HL-60/S4 treated with retinoic acid at 250 ng/mL for 4 days and 3 days (cell line): ENCODE measurements around the gene NMNAT2.
"Not testable (repeated sequence)": the region's sequence is repeated elsewhere in the genome, so short reads cannot be mapped to it uniquely, and the experiment has no call there.

Experiments
- in situ Hi-C: fragments of 300-500 bp; cut with MboI; formaldehyde crosslinking; loops from 2 replicates; pipeline ENCODE4 v1.7.0; 2022; ENCODE audit warnings: low sequenced_read_pairs

Gene NMNAT2

DNA sequence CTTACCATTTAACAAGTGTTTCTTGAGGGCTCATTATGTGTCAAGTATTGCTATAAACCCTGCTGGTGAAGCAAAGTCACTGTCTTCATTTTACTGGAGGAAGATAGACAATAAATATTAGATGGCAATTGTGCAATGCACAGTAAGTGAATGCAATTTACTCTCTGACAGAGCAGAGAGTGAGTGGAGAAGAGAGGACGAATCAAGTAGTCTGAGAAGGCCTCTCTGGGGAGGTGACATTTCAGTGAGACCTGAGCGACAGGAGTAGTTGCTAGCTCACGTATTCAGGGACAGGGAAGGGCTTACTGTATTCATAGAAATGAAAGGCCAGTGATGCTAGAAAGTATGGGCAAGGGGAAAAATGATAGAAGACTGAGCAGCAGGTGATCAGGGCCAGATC, 1.2 kb upstream of the NMNAT2 start:
- in situ Hi-C loops, result no loop called here

DNA sequence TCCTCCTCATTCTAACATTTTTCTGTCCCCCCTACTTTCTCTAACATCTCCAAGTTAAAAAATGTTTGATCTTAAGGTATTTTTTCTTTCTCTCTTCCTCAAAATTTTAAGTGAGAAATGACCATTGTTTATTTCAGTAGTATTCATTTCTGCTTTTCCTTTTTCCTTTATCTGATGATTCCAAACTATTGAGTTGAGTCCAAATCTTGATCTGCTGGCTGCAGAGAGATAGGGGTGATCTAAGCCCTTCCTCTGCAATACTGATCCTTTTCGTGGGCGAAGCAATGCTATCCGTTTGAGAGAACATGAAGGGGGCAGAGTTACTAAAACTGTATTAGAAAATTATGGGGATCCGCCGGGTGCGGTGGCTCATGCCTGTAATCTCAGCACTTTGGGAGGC, 516 bp upstream of the NMNAT2 start:
- in situ Hi-C loops, result no loop called here

DNA sequence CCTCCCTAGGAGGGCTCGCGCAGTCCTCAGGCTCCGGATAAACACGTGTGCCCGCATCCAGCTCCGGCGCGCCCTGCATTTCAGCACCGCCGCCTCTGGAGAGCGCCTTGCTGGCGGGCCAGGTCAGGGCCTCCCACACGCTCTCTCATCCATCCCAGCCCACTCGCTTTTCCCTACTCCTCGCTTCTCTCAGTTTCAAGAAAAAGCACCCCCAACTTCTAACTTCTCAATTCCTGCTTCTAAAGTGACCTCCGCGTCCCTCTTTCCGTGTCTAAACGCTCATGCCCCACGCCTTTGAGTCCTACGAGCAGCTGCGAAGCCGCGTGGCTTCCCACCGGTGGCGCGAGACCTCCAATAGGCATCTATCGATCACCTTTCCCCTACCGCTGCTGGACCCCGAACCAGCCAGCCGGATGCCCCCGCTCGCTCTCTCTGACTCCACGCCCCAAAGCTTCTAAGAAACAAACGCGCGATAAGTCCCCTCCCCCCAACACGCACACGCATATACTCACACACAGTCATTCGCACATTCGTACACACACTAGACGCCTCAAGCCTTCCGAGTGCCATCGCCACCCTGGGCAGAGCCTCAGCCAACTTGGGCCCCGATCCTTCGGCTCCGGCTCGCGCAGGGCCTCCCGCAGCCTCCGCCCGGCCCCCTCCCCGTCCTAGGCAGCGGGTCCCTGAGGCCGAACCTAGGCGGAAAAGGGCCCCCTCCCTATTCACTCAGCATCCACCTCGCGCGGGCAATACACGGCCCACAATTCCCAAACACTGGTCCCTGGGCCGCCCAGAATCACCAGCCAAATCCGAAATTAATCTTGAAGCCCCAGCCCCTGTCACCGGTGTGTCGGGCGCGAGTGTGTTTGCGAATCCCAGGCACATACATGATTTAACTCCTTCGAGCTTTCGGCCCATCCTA, 1.1 kb downstream of the NMNAT2 start:
- in situ Hi-C loops, result no loop called here

DNA sequence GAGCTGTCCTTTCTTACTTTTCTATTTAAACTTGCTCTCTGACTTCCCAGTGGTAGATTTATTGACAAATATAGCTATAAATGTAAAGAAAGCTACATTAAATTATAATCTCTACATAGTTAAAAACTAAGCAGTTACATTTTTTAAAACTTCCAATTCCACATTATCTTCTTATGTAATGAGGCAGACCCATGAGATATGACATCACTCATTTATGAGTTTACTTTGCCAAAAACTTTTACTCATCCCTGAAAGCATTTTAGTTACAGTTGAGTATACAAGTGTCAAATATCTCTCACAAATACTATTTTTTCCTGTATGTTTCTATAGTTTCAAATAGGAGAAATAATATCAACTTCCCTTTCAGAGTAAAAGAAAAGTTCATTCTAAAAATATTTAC, 3.8 kb downstream of the NMNAT2 start:
- in situ Hi-C loops, result no loop called here

DNA sequence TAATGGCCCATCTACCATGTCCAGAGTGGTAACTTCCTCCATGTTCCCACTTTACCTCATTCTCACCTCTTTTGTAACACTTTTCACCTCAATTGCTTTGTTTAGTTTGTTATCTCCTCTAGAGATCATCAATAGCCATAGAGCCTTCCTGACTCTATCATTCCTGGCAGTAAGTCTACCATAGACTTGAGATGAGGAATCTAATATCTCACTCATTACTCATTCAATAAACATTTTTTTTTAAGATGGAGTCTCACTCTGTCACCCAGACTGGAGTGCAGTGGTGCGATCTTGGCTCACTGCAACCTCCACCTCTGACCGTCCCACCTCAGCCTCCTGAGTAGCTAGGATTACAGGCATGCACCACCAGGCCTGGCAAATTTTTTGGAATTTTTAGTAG, 7.1 kb downstream of the NMNAT2 start:
- in situ Hi-C loops, result no loop called here

DNA sequence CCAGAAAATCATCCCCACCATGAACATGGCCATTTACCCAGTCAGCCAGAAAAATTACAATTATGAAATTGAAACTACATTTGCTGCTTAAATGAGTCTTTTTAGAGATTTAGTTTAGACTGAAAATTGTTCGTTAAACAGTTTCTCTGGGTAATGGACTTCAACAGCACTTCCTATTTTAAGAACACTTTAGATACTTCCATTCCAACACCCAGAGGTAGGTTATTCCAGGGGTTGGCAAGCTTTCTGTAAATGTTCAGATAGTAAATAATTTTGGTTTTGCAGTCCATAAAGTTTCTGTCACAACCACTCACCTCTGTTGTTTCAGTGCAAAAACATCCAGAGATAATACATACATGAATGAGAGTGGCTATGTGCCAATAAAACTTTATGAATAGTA, 10.2 kb downstream of the NMNAT2 start:
- in situ Hi-C loops, result no loop called here

DNA sequence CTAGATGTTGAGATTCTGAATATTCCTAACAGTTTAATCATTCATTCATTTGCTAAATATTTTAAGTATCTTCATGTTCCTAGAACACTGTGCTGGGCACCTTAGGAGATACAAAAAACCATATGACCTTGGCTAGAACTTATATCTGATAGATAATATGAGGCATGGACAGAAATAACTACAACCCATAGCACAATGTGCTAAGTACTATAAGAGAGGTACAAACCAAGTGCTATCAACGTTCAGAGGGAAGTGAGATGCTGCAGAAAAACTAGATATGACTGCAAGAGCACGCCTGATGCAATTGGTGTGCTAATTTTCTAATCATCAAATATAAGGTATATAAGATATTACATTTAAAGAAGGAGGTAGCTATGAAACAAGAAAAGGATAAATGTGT, 10.7 kb downstream of the NMNAT2 start:
- in situ Hi-C loops, result no loop called here

DNA sequence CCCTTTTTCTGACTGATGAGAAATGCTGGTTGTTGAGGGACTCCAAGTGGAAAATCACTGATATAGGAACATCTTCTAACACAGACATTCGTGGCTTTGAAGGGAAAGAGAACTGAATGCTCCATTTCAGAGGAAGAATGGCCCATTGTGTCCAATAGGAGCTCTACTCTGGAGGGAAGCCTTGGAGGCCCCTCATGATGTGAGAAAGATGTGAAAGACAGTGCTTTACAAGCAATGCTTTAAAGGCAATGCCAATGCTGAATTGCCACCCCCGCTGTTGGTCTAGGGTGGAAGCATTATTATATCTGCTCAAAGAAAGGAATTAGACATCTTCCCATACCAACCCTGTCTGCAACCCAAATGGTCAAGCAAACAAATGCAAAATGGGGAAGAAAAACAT, 13.7 kb downstream of the NMNAT2 start:
- in situ Hi-C loops, result no loop called here

DNA sequence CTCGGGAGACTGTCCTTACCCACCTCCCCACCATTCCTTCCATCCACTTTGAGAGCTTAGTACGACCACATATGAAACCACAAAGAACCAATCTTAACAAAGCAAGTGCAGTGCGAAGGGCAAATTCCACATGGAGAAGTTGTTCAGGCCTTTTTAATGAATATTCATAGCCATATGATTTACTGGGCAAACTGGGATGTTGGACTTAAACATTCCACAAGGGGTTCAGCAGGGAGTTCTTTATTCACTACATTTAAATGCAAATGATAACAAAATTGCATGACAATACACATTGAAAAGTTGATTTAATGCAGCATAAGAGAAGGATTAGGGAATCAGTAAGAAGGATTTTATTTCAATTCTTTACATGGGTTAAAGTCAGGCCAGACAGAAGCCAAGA, 14.7 kb downstream of the NMNAT2 start:
- in situ Hi-C loops, result no loop called here

DNA sequence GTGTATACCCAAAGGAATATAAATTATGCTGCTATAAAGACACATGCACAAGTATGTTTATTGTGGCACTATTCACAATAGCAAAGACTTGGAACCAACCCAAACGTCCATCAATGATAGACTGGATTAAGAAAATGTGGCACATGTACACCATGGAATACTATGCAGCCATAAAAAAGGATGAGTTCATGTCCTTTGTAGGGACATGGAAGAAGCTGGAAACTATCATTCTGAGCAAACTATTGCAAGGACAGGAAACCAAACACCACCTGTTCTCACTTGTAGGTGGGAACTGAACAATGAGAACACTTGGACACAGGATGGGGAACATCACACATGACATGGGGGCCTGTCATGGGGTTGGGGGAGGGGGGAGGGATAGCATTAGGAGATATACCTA, 16.6 kb downstream of the NMNAT2 start:
- in situ Hi-C loops, result not testable (repeated sequence)

DNA sequence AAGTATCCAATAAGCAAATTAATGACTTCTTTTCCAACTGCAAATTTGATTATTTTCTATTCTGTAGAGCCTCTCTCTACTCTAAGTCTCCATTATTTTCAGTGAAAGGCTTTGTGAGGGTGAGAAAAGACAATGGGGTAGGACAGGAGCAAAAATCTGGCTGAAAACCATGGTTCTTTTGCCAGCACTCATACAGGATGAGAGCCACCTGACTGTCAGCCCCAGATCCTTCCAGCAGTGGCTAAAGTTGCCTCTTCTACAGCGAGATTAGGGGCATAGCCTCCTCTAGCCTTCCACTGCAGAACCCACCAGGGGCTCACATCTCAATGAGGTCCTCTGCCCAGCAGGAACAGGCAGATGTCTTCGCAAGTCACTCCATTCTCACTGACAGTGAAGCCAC, 23.7 kb downstream of the NMNAT2 start:
- in situ Hi-C loops, result no loop called here

DNA sequence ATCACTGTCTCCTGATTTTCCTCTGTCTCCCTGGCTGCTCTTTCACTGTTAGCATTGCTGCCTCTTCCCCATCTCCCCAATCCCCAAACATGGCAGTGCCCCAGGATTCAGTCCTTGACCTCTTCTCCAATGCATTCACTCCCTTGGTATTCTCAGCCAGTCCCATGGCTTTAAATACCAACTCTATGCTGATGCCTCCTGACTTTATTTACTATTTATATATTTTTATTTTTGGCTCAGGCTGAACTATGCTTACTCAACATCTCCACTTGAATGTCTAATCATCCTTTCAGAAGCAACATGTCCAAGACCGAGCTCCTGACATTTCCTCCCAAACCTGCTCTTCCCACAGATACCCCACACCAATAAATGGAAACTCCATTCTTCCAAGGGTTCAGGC, 26.3 kb downstream of the NMNAT2 start:
- in situ Hi-C loops, result no loop called here

DNA sequence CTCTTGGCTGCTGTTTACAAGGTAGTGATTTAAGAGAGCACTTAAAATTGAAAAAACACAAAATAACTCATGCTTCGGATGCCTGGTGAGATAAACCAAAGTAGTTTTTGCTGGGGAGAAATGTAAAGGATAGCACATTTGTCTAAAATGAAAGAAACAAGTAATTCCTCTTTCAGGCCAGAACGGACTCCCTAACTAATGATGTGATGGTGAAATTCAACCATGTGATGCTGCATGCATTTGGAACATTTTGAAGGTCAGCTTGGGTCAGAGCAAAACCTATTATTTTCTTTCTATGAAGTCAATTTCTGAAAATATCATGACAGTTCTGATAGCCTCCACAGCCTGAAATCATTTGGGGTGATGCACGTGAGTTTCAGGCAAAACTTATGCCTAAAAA, 27.6 kb downstream of the NMNAT2 start:
- in situ Hi-C loops, result no loop called here

DNA sequence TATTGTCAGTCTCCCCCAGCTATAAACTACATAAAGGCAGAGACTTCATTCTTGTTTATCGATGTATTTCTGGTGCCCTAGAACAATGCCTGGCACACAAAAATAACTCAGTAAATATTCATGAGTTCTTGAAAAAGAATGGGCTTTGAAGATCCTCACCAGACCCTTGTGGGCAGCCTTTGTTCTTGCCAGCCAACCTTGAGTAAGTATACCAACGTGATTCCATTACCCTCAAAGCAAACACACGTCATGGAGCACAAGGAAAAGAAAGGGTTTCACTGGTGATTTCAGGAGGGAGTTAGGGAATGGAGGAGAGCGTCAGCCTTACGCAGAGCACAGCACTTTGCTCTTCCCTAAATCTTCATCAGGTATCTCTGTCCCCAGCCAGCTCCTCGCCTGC, 29.4 kb downstream of the NMNAT2 start:
- in situ Hi-C loops, result no loop called here

DNA sequence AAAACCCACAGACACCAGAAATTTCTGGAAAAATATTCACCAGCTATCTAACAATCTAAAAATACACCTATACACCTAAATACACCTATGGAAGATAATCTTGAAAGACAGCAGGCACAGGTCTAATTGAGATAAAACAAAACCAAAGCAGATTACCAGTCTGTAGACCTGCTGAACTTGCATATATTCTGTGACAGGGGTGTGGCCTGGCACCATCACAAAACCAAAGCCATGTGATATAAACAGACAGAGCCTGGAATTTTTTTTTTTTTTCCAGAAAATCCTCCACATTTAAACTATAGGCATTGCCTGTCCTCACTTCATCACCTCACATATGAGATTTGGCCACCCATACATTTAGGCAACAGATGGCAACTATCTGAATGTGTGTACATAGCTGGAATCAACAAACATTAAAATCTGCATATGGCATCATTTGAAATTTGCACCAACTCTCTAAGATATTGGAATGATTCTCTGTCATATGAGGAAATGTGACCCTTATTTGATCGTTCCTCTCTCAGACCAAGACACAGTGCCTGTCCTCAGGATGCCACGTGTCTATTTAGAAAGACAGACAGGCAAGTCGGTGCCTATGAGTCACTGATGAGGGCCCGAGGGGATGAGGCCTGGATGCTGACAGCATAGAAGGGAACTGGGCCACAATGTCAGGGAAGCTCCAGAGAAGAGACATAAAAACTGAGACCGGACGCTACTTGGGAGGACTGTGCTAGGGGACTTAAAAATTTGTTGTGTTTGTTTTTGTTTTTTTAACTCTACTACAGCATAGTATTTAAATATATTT, 32.6 kb downstream of the NMNAT2 start:
- in situ Hi-C loops, result no loop called here

DNA sequence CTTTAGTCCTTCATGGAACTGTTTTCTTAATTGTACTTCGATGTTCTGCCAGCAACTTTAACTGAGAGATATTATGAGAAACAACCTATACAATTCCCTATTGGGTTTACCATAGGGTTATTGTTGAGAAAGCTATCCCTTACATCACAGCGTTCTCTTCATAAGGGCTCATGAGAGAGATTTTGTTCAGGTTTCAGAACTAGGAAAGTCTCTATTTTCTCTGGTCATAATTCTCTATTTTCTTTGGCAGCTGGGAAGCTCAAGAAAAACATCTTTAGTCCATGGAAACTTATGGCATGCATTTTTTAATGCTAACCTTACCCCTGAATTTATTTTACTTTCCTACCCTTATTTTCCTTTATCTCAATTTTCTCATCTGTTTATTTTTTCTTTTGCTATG, 38.2 kb downstream of the NMNAT2 start:
- in situ Hi-C loops, result no loop called here

DNA sequence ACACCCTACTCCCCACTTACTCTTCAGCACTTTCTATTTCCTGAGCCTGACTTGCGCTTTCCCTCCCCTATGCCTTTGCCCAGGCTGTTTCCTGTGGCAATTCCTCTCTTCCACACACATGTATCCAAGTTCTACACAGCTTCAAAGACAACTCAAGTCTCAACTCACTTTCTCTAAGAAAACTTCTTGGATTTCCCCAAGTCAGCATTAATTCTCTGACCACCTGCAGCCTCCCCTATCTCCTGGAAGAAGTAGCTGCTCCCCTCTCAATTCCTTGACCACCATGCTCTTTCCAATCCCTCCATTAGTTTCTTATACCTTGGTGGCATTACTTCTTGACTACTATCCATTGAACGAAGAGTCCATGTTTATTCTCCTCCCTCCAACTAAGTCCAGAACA, 42.8 kb downstream of the NMNAT2 start:
- in situ Hi-C loops, result no loop called here

DNA sequence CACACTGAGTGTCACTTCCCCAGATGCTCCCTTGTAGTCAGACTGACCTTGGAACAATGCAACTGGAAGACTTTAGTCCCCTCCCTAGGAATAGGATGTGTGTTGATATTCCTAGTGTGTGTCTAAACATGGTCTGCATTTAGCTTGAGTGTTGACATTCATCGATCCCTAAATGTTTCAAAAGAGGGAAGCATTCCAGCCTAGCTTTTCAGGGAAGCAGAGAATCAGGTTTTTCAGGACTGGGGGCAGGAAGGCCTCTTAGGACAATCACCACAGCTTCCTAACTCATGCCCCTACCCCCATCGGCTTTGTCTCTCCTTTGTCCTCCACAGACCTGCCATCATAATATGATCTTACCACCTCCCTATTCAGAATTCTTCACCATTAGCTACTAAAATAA, 43.4 kb downstream of the NMNAT2 start:
- in situ Hi-C loops, result no loop called here

DNA sequence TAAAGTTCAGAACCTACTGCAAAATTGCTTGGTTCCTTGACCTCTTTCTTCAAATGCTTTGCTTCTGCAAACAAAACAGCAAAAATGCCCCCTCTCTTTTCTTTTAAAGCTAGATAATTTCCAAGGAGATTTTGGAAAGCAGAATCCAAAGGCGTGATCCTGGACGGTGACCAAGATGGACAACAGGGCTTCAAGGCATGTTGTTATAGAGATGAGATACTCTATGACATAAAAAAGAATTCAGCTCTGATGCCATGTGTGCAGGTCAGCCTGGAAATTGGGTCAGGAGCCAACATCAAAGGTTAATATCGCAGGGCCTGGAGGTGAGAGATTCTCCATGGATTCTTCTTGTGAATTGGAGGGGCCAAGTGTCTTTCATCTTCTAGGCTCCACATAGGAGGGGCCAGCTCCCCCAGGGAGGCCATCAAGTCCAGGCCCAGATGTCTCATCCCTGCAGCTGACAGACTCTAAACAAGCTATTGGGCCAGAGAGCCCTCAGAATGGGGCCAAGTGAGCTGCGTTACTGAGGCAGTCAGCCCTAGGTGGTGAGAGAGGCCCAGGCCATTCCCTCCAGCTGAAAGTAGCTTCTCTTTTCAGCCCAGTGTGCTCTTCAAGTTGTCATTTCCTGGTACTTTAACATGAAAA, 45.5 kb downstream of the NMNAT2 start:
- in situ Hi-C loops, result no loop called here

DNA sequence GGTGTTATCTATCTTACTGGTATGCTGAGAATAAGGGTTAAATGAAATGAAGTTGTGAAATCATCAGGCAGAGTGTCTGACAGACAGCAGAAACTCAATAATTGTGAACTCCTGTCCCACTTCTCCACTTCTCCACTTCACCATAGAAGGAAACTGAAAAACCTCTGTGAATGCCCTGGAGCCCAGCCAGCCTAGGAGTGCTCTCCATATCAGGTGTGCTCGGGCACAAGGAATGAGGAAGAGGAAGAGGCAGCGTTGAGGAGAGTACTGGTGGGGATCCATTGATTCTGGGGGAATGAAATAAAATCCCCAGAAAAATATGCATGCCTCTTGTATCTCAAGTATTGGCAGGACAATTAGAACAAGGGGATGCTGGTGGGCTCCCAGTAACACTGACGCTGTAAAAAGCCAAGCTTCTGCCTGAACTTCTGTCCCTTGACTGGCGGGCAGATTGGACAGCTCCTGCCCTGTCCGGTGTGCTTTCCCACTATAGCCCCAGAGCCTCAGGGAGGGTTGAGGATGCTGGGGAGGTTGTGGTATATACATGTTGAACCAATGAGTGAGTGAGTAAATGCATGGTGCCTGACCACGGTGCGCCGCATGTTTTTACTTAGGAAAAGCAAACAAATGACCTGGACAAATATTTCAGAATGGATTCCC, 47.7 kb downstream of the NMNAT2 start:
- in situ Hi-C loops, result no loop called here
